HUES64 (cell line): ENCODE results near the gene PXK.
"Not testable (repeated sequence)": the region's sequence is repeated elsewhere in the genome, so short reads cannot be mapped to it uniquely, and the experiment has no call there.

ENCODE experiments used
- H3K27ac ChIP-seq: 2 replicates; pipeline ENCODE4 v1.7.0; 2013; ENCODE audit warnings: low read depth, low read length, inconsistent platforms
- H3K27me3 ChIP-seq: 2 replicates; pipeline ENCODE4 v1.6.1; 2013; ENCODE audit warnings: mild to moderate bottlenecking, low read length; ENCODE audit not compliant: insufficient read depth
- H3K36me3 ChIP-seq: 2 replicates; pipeline ENCODE4 v1.6.1; 2013; ENCODE audit warnings: mild to moderate bottlenecking, low read length; ENCODE audit not compliant: insufficient read depth
- H3K4me1 ChIP-seq: 2 replicates; pipeline ENCODE4 v1.6.1; 2013; ENCODE audit warnings: mild to moderate bottlenecking, low read length, moderate library complexity; ENCODE audit not compliant: insufficient read depth
- H3K4me3 ChIP-seq: 2 replicates; pipeline ENCODE4 v1.5.1; 2013; ENCODE audit warnings: mild to moderate bottlenecking, low read length, moderate library complexity
- H3K9ac ChIP-seq: 2 replicates; pipeline ENCODE4 v1.6.1; 2013; ENCODE audit warnings: mild to moderate bottlenecking, low read depth, low read length
- H3K9me3 ChIP-seq: 2 replicates; pipeline ENCODE4 v1.6.1; 2013; ENCODE audit warnings: low read depth, low read length; ENCODE audit not compliant: insufficient read depth
- WGBS: fragments of 150-250, 120-280 bp; methylation state at CpG from one replicate; pipeline ENCODE4 v1.1.7; 2013; ENCODE audit warnings: missing lambda C conversion rate; 5-methylcytosine and 5-hydroxymethylcytosine counted together

PXK gene

DNA sequence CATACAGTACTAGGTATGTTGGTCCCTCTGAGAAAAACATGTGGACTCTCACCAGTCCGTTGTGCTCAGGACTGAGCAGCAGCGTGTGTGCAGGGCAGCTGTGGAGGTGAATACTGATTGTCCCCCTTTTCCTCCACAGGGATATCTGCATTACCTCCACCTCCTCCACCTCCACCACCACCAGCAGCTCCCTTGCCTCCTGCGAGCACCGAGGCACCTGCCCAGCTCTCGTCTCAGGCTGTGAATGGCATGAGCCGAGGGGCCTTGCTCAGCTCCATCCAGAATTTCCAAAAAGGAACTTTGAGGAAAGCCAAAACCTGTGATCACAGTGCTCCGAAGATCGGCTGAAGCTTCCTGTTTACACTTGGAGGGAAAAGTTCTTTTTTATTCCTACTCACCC lies 91.9 kb downstream of the PXK start:
- whole genome bisulfite sequencing, result 93% methylated on average over 8 of the region's 8 CpGs
- H3K36me3 ChIP-seq, result peaks cover 66% of the 10 kb centered on the region
- no peaks in the 10 kb centered on the region for H3K4me1 ChIP-seq
- H3K9me3 ChIP-seq, result no peaks in the 10 kb centered on the region
- H3K4me3 ChIP-seq, result no peak overlapping the region
- H3K9ac ChIP-seq, result no peak overlapping the region
- no peak overlapping the region for H3K27ac ChIP-seq
- H3K27me3 ChIP-seq, result no peaks in the 10 kb centered on the region

GRCh38 chr3:58425782-58426181 lies 93.1 kb downstream of the PXK start:
- no peak overlapping the region for H3K27ac ChIP-seq
- H3K4me3 ChIP-seq, result no peak overlapping the region
- peaks cover 78% of the 10 kb centered on the region for H3K36me3 ChIP-seq
- no peaks in the 10 kb centered on the region for H3K9me3 ChIP-seq
- WGBS, result 92% methylated on average over 2 of the region's 2 CpGs
- H3K4me1 ChIP-seq, result no peaks in the 10 kb centered on the region
- H3K9ac ChIP-seq, result no peak overlapping the region
- H3K27me3 ChIP-seq, result no peaks in the 10 kb centered on the region

- Histone ChIP-seq H3K9me3 (no peaks in the 10 kb centered on the region), H3K27me3 (no peaks in the 10 kb centered on the region), H3K4me3 (no peak overlapping the region), H3K36me3 (peaks cover 93% of the 10 kb centered on the region), H3K27ac (no peak overlapping the region), H3K9ac (no peak overlapping the region), H3K4me1 (0 out of 2 replicates have a peak, but pooled peaks cover 2% of the 10 kb centered on the region)
- 86% methylated on average over 6 of the region's 7 CpGs for WGBS
Observed at GRCh38 chr3:58427661-58428361, 95.1 kb downstream of the PXK start.

DNA sequence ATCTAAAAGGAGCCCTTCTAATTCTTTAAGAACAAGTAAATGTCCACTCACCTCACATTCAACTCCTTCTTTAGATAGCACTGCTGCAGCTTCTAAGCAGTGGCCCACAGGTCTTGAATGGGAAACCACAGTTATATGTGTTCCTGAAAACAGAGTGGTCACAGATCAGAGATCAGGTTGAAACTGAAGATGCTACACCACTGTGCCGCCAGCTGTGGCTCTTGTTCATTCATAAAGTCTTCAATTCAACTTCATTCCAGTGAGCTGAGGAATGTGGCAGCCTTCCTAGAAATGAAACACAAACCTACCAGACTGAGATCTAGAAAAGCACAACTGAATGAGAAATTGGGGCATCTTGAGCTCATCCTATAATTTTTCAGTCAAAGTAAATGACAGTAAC lies 97.0 kb downstream of the PXK start:
- Histone ChIP-seq H3K27ac (no peak overlapping the region), H3K9ac (no peak overlapping the region), H3K9me3 (no peaks in the 10 kb centered on the region), H3K4me3 (no peak overlapping the region), H3K36me3 (peaks cover 76% of the 10 kb centered on the region), H3K4me1 (peaks cover 13% of the 10 kb centered on the region), H3K27me3 (no peaks in the 10 kb centered on the region)
- WGBS, result 0% methylated on average over 1 of the region's 1 CpG

GRCh38 chr3:58432905-58433304 lies 100.2 kb downstream of the PXK start:
- no peaks in the 10 kb centered on the region for H3K27me3 ChIP-seq
- no peaks in the 10 kb centered on the region for H3K9me3 ChIP-seq
- peaks cover 38% of the 10 kb centered on the region for H3K4me1 ChIP-seq
- H3K9ac ChIP-seq, result peak overlapping the region; percentile 97
- H3K27ac ChIP-seq, result peak overlapping the region; percentile 91
- 65% methylated on average over 6 of the region's 6 CpGs for WGBS
- H3K4me3 ChIP-seq, result peak overlapping the region; percentile 95
- peaks cover 44% of the 10 kb centered on the region for H3K36me3 ChIP-seq

GRCh38 chr3:58433400-58434167 lies 100.9 kb downstream of the PXK start, which contains the start of gene PDHB:
Gene PDHB (minus strand): TSS chr3:58433832. CDS start chr3:58433809, 23 bp downstream.
- Histone ChIP-seq H3K4me3 (peak within 1 kb of the TSS; percentile 95), H3K9me3 (no peaks in the 10 kb centered on the region), H3K27ac (peak within 1 kb of the TSS; percentile 91), H3K4me1 (peaks cover 38% of the 10 kb centered on the region), H3K36me3 (peaks cover 37% of the 10 kb centered on the region), H3K9ac (peak within 1 kb of the TSS; percentile 97), H3K27me3 (no peaks in the 10 kb centered on the region)
- WGBS, result under 1% methylated on average over 67 of the region's 67 CpGs

DNA sequence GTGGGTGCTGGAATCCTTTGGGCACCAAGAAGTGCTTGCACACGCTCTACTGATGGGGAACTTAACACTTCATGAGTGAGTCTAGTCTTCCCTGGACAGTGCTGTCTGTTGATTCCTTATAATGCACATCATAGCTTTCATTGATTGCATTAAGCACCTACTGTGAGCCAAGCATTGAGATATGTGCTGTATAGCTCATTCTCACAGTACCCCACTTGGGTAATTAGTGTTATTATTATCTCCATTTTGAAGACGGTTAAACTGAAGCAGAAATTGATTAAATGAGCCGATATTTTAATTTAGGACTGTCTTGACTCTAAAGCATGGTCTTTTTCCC lies 101.4 kb downstream of the PXK start:
- Histone ChIP-seq H3K27me3 (no peaks in the 10 kb centered on the region), H3K27ac (peak overlapping the region; percentile 83), H3K9ac (peak overlapping the region; percentile 31), H3K4me3 (peak overlapping the region; percentile 32), H3K4me1 (peaks cover 38% of the 10 kb centered on the region), H3K36me3 (peaks cover 31% of the 10 kb centered on the region), H3K9me3 (no peaks in the 10 kb centered on the region)
- WGBS, result 76% methylated on average over 3 of the region's 3 CpGs

DNA sequence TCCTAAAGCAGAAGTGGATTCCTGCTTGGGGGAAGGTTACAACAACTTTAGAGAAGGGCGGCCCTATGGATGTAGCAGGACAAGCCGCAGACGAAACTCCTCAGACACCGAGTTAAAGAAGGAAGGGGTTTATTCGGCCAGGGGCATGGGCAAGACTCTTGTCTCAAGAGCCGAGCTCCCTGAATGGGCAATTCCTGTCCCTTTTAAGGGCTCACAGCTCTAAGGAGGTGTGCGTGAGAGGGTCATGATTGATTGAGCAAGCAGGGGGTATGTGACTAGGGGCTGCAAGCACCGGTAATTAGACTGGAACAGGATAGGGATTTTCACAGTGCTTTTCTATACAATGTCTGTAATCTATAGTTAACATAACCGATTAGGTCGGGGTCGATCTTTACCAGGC lies 101.8 kb downstream of the PXK start:
- Histone ChIP-seq H3K36me3 (peaks cover 27% of the 10 kb centered on the region), H3K4me3 (peak overlapping the region; percentile 32), H3K9ac (peak overlapping the region; percentile 31), H3K27ac (peak overlapping the region; percentile 83), H3K4me1 (peaks cover 38% of the 10 kb centered on the region), H3K9me3 (no peaks in the 10 kb centered on the region), H3K27me3 (no peaks in the 10 kb centered on the region)
- WGBS, result 62% methylated on average over 11 of the region's 11 CpGs

DNA sequence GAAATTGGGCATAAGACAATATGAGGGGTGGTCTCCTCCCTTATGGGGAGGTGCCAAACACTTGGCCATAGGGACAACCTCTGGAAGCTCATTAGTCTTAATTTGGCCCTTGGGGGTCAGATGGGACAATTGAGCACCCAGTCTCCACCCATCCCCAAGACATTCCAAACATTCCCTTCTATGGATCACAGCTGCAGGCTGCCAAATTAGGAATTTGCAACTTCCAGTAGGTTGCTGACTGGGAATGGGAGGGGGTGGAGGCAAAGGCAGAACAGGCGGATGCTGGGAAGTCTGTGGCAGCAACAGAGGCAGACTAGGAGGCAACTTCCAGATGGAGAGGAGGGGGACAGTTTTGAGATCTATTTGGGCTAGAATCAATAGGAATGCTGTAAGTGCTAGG lies 102.3 kb downstream of the PXK start:
- Histone ChIP-seq H3K36me3 (peaks cover 23% of the 10 kb centered on the region), H3K4me3 (no peak overlapping the region), H3K9me3 (no peaks in the 10 kb centered on the region), H3K4me1 (peaks cover 38% of the 10 kb centered on the region), H3K27me3 (no peaks in the 10 kb centered on the region), H3K9ac (no peak overlapping the region), H3K27ac (peak overlapping the region; percentile 83)
- 40% methylated on average over 1 of the region's 1 CpG for WGBS

- Histone ChIP-seq H3K4me1 (peaks cover 51% of the 10 kb centered on the region), H3K27ac (peak overlapping the region; percentile 51; the same call in 1 of the 2 replicates)
- H3K27me3 ChIP-seq, H3K36me3 ChIP-seq, H3K9ac ChIP-seq, H3K4me3 ChIP-seq, H3K9me3 ChIP-seq: not testable (repeated sequence)
- WGBS, result 44% methylated on average over 8 of the region's 8 CpGs
Observed at GRCh38 chr3:58437276-58437675, 104.6 kb downstream of the PXK start.

DNA sequence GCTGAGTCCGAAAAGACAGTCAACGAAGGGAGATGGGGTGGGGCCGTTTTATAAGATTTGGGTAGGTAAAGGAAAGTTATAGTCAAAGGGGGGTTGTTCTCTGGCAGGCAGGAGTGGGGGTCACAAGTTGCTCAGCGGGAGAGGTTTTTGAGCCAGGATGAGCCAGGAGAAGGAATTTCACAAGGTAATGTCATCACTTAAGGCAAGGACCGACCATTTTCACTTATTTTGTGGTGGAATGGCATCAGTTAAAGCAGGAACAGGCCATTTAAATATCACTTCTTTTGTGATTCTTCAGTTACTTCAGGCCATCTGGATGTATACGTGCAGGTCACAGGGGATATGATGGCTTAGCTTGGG lies 108.3 kb downstream of the PXK start:
- not testable (repeated sequence) for H3K9ac ChIP-seq

More for the DNA sequence above, 108.3 kb downstream of the PXK start:
- 70% methylated on average over 6 of the region's 6 CpGs for WGBS
- H3K4me3 ChIP-seq, H3K36me3 ChIP-seq, H3K27ac ChIP-seq, H3K9me3 ChIP-seq, H3K27me3 ChIP-seq: not testable (repeated sequence)
- peaks cover 26% of the 10 kb centered on the region for H3K4me1 ChIP-seq
